22Rv1 (cell line): ENCODE data around the gene PIGQ.

Experiments used
- CTCF ChIP-seq: fragments of 450-650 bp; IDR thresholded peaks from 2 replicates; pipeline ENCODE4 v1.5.1; 2017; ENCODE audit warnings: mild to moderate bottlenecking
- ZFX ChIP-seq: fragments of 450-650 bp; IDR thresholded peaks from 2 replicates; pipeline ENCODE4 v1.6.1; 2017; ENCODE audit warnings: antibody characterized with exemption, borderline replicate concordance

DNA sequence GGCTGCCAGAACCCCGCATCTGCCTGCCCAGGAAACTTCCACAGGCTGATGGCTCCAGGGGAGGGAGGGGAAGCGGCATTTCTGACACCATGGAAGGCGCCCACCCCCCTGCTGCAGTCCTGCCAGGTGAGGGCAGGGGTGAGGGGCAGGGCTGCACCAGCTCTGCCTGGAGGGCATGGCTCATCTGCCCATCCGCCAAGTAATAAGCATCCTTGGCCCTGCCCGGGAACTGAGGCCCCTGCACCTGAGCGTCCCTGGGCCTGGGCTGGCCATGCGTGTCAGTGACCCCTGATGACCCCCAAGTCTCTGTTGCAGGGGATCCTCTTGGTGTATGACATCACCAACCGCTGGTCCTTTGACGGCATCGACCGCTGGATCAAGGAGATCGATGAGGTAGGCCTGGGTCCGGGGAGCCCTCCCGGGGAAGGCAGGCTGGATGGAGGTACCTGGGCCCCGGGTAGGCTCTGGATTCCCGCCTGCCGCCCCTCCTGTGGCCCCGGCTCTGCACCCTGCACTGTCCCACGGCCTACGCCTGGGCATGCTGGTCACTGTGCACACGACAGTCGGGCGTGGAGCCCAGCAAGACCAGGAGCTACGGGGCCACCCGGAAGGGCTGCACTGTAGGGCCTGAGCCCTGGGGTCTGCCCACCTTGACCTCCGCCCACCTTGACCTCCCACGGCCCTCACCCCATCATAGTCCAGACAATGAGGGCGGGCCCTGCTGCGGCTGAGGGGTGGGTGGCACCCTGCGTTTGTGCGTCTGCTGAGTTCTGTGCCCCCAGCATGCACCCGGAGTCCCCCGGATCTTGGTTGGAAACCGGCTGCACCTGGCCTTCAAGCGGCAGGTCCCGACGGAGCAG lies 55.6 kb downstream of the PIGQ start:
- no peak for TF ChIP-seq CTCF
- no peak for TF ChIP-seq ZFX
